ENCODE data around the gene GNA14.

DNA sequence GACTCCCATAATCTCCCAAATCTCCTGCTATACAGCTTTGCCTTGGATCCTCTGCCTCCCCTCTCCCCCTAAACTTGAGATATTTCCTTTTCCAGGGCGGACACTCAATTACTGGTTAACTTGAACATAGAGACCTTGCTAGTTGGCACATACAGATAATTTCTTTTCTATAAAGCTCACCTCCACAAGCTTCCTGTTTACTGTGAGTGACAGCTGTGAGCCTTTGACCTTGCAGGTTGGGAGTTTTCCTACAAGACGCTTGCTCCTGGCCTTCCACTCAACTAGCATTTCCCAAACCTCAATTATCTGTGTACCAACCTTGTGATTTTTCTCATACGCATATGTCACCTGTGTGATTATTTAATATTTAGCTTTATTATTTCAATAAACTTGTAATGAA, 114.5 kb downstream of the GNA14 start:
- TF ChIP-seq, protein P1, sequence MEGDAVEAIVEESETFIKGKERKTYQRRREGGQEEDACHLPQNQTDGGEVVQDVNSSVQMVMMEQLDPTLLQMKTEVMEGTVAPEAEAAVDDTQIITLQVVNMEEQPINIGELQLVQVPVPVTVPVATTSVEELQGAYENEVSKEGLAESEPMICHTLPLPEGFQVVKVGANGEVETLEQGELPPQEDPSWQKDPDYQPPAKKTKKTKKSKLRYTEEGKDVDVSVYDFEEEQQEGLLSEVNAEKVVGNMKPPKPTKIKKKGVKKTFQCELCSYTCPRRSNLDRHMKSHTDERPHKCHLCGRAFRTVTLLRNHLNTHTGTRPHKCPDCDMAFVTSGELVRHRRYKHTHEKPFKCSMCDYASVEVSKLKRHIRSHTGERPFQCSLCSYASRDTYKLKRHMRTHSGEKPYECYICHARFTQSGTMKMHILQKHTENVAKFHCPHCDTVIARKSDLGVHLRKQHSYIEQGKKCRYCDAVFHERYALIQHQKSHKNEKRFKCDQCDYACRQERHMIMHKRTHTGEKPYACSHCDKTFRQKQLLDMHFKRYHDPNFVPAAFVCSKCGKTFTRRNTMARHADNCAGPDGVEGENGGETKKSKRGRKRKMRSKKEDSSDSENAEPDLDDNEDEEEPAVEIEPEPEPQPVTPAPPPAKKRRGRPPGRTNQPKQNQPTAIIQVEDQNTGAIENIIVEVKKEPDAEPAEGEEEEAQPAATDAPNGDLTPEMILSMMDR (IDR thresholded peaks at IDR 0.05) = no peak
- no peak for TF ChIP-seq ZFX (IDR thresholded peaks at IDR 0.05; ENCODE audit: borderline replicate concordance)
